K562 (cell line): ENCODE measurements around the gene CRABP2. TPM values are rescaled to one million over a fixed set of nuclear protein-coding genes. Genes with fewer than 3 reads are reported as not detected.

Experiments used
- ARID2 ChIP-seq: fragments of 450-650 bp; IDR thresholded peaks from 2 replicates; pipeline ENCODE4 v1.6.1; 2017; ENCODE audit warnings: antibody characterized with exemption, mild to moderate bottlenecking
- ESRRA ChIP-seq: fragments of 450-650 bp; IDR thresholded peaks from 2 replicates; pipeline ENCODE4 v1.6.1; 2014; ENCODE audit warnings: low read depth, mild to moderate bottlenecking, moderate library complexity, borderline replicate concordance
- ETV5 ChIP-seq: sonication (generic); formaldehyde crosslinking; IDR thresholded peaks from 2 replicates; pipeline ENCODE4 v1.4.0; 2020; ENCODE audit warnings: low read depth, mild to moderate bottlenecking, missing genetic modification reagents
- KDM4B ChIP-seq, 2 experiments: fragments of 450-650 bp in 1 of 2; sonication (generic) in 1 of 2; IDR thresholded peaks; 2 replicates each; pipeline ENCODE4 v1.6.1; 2016 to 2017; ENCODE audit warnings: borderline replicate concordance in 2 of 2, antibody characterized with exemption in 1 of 2, low read depth in 1 of 2, mild to moderate bottlenecking in 1 of 2
- MTA3 ChIP-seq: fragments of 450-650 bp; formaldehyde crosslinking; IDR thresholded peaks from 2 replicates; pipeline ENCODE4 v1.6.1; 2017; ENCODE audit warnings: mild to moderate bottlenecking, borderline replicate concordance
- NCOR1 ChIP-seq: fragments of 450-650 bp; IDR thresholded peaks from 2 replicates; pipeline ENCODE4 v1.6.1; 2016; ENCODE audit warnings: mild to moderate bottlenecking, moderate library complexity
- NFXL1 ChIP-seq: fragments of 450-650 bp; formaldehyde crosslinking; IDR thresholded peaks from 2 replicates; pipeline ENCODE4 v1.4.0; 2021; ENCODE audit warnings: mild to moderate bottlenecking
- PHB2 ChIP-seq: fragments of 450-650 bp; IDR thresholded peaks from 2 replicates; pipeline ENCODE4 v1.6.1; 2017; ENCODE audit warnings: low read depth
- RAD21 ChIP-seq, 2 experiments: fragments of 250-450 bp in 1 of 2; fragments of 450-650 bp in 1 of 2; sonication (Bioruptor Pico) in 1 of 2; formaldehyde crosslinking in 1 of 2; IDR thresholded peaks in 1 of 2; conservative IDR thresholded peaks in 1 of 2; 2 replicates each; pipeline versions ENCODE4 v1.4.0 to v1.8.0; 2020 to 2022; ENCODE audit warnings: mild to moderate bottlenecking in 2 of 2, moderate library complexity in 1 of 2
- RBM22 ChIP-seq: fragments of 200-400 bp; formaldehyde crosslinking; IDR thresholded peaks from 2 replicates; pipeline ENCODE4 v1.6.1; 2018; ENCODE audit warnings: low read length, low read depth; ENCODE audit not compliant: poor library complexity, severe bottlenecking
- RBM39 ChIP-seq: fragments of 200-400 bp; formaldehyde crosslinking; optimal IDR thresholded peaks from 2 replicates; pipeline ENCODE3; 2018; ENCODE audit warnings: low read depth, low read length
- SAP30 ChIP-seq: fragments of 200-600 bp; sonication (generic); IDR thresholded peaks from 2 replicates; pipeline ENCODE4 v1.6.1; 2012; ENCODE audit warnings: borderline replicate concordance, low read depth, mild to moderate bottlenecking, moderate library complexity, low read length, control low read depth, inconsistent platforms; ENCODE audit not compliant: insufficient read depth, poor library complexity, severe bottlenecking
- ZFX ChIP-seq: sonication (generic); formaldehyde crosslinking; IDR thresholded peaks from 2 replicates; pipeline ENCODE4 v1.8.0; 2022; ENCODE audit warnings: mild to moderate bottlenecking, missing genetic modification reagents, moderate library complexity
- ZNF174 ChIP-seq: fragments of 250-450 bp; sonication (Bioruptor Pico); IDR thresholded peaks from 2 replicates; pipeline ENCODE4 v1.4.0; 2020; ENCODE audit warnings: mild to moderate bottlenecking
- ZNF24 ChIP-seq: fragments of 450-650 bp; IDR thresholded peaks from 2 replicates; pipeline ENCODE4 v1.6.1; 2016
- polyA plus RNA-seq, 8 experiments: library from polyadenylated mRNA; depleted of rRNA in 4 of 8; stranded (reverse) in 5 of 8; unstranded in 3 of 8; fragments of >200 nt; fragmentation: Nextera tagmentation in 2 of 8; fragmentation: Illumina TruSeq in 1 of 8; extraction: Ambion mirVana in 2 of 8; extraction: Trizol in 1 of 8; gene quantifications; 2 replicates each; pipeline versions ENCODE4 v1.2.1 to v1.2.3, GENCODE V29; 2011 to 2014; ENCODE audit warnings: inconsistent platforms in 1 of 8, missing spikeins in 1 of 8
- total RNA-seq, 7 experiments: library from RNA; depleted of rRNA in 6 of 7; stranded (reverse); fragments of >200 nt in 6 of 7; fragmentation: Illumina TruSeq in 2 of 7; extraction: Trizol in 2 of 7; gene quantifications; 2 replicates each; pipeline versions ENCODE4 v1.2.1 to v1.2.3, GENCODE V29; 2011 to 2021; ENCODE audit warnings: low replicate concordance in 1 of 7
- TF ChIP-seq, protein P1 (sequence below): fragments of 200-800 bp; sonication (Bioruptor generic); IDR thresholded peaks from 2 replicates; pipeline ENCODE4 v1.6.1; 2017; ENCODE audit warnings: missing genetic modification characterization, missing compliant biosample characterization
- TF ChIP-seq, protein P2 (sequence below), 3 experiments: fragments of 200-800 bp in 1 of 3; sonication (Bioruptor generic) in 1 of 3; sonication (generic) in 1 of 3; formaldehyde crosslinking in 1 of 3; IDR thresholded peaks; 2 replicates each; pipeline versions ENCODE4 v1.6.1 to v1.8.0; 2016 to 2022; ENCODE audit warnings: mild to moderate bottlenecking in 2 of 3, missing compliant biosample characterization in 2 of 3, missing genetic modification characterization in 2 of 3, missing genetic modification reagents in 1 of 3
- TF ChIP-seq, protein P3 (sequence below), 2 experiments: fragments of 450-650 bp in 1 of 2; sonication (generic) in 1 of 2; formaldehyde crosslinking in 1 of 2; IDR thresholded peaks in 1 of 2; conservative IDR thresholded peaks in 1 of 2; 2 replicates each; pipeline versions ENCODE4 v1.6.1 to v1.8.1; 2016 to 2023; ENCODE audit warnings: mild to moderate bottlenecking in 2 of 2, moderate library complexity in 2 of 2, inconsistent platforms in 1 of 2, missing genetic modification reagents in 1 of 2
- TF ChIP-seq, protein P4 (sequence below): fragments of 150-350 bp; IDR thresholded peaks from 2 replicates; pipeline ENCODE4 v1.6.1; 2014; ENCODE audit warnings: low read depth, mild to moderate bottlenecking, low read length, borderline replicate concordance

The CRABP2 gene
- total and polyA plus RNA-seq, 9 of the 15 experiments (the other 6 are each of a cell fraction or from before 2014, with no cell fraction given): 0.30 to 2.5 (median 0.82) TPM

DNA sequence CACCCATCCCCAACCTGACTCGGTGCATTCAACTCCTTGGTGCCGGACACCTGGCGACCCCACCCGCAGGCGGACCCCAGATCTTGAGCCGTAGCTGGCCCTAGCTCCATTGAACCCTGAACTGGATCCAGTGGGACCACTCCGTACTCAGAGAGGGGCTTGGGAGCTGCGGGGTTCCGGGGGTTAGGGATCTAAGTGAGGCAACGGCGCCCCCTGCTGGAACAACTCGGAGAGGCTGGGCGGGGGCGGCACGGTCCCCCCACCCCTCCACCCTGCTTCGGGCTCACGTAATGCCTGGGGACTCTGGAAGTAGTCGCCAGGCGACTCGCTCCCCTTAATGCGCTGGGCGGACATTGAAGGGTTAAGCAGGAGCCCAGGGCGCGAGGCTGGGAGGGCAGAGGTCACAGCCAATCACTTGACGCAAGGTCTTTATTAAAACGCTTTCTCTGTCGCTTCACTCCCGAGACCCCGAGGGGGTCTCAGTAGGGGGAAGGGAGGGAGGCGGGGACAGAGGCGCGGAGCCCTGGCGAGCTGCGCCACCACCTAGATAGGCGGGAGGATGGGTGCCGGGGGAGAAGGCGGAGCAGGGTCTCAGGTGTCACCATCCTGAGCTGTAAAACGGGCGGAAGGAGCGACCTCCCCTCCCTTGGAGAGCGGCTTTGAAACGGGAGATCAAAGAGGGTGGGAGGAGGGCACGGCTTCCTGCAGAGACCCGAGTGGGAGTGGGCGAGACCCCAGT, 704 bp upstream of the CRABP2 start (continued):
- TF ChIP-seq, protein P1, sequence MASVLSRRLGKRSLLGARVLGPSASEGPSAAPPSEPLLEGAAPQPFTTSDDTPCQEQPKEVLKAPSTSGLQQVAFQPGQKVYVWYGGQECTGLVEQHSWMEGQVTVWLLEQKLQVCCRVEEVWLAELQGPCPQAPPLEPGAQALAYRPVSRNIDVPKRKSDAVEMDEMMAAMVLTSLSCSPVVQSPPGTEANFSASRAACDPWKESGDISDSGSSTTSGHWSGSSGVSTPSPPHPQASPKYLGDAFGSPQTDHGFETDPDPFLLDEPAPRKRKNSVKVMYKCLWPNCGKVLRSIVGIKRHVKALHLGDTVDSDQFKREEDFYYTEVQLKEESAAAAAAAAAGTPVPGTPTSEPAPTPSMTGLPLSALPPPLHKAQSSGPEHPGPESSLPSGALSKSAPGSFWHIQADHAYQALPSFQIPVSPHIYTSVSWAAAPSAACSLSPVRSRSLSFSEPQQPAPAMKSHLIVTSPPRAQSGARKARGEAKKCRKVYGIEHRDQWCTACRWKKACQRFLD (CRISPR knock-in tag): no peak
- TF ChIP-seq, protein P2, sequence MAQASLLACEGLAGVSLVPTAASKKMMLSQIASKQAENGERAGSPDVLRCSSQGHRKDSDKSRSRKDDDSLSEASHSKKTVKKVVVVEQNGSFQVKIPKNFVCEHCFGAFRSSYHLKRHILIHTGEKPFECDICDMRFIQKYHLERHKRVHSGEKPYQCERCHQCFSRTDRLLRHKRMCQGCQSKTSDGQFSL (CRISPR knock-in tag; IDR thresholded peaks at IDR 0.05): peak; percentile 89; the same call in 1 of the 2 replicates
- TF ChIP-seq, protein P2 (tag; IDR thresholded peaks at IDR 0.05): peak in 1 of 2 experiments; percentile 79; a peak in 1 of 4 replicates
- peak; percentile 43 for TF ChIP-seq RBM39
- TF ChIP-seq, protein P3, sequence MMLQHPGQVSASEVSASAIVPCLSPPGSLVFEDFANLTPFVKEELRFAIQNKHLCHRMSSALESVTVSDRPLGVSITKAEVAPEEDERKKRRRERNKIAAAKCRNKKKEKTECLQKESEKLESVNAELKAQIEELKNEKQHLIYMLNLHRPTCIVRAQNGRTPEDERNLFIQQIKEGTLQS (IDR thresholded peaks at IDR 0.05): peak; percentile 20; the same call in 1 of the 2 replicates
- TF ChIP-seq, protein P3 (CRISPR knock-in tag; conservative IDR thresholded peaks at IDR 0.05): no peak
- TF ChIP-seq NFXL1 (CRISPR knock-in tag): no peak
- TF ChIP-seq ARID2: peak; percentile 94
- no peak for TF ChIP-seq NCOR1
- TF ChIP-seq RAD21 (CRISPR knock-in tag; conservative IDR thresholded peaks at IDR 0.05 in 1 of 2, IDR thresholded peaks at IDR 0.05 in 1 of 2): peak; percentile 94 to 96
- TF ChIP-seq ESRRA: 0 out of 2 replicates have a peak, but pooled peaks have one; percentile 16
- 0 out of 2 replicates have a peak, but pooled peaks have one; percentile 32 for TF ChIP-seq ETV5 (CRISPR knock-in tag)
- TF ChIP-seq KDM4B (IDR thresholded peaks at IDR 0.05; ENCODE audit: borderline replicate concordance in 2 of 2, low read depth in 1 of 2): peak in 1 of 2 experiments; percentile 42; a peak in 1 of 4 replicates
- no peak for TF ChIP-seq RBM22
- no peak for TF ChIP-seq PHB2
- TF ChIP-seq, protein P4, sequence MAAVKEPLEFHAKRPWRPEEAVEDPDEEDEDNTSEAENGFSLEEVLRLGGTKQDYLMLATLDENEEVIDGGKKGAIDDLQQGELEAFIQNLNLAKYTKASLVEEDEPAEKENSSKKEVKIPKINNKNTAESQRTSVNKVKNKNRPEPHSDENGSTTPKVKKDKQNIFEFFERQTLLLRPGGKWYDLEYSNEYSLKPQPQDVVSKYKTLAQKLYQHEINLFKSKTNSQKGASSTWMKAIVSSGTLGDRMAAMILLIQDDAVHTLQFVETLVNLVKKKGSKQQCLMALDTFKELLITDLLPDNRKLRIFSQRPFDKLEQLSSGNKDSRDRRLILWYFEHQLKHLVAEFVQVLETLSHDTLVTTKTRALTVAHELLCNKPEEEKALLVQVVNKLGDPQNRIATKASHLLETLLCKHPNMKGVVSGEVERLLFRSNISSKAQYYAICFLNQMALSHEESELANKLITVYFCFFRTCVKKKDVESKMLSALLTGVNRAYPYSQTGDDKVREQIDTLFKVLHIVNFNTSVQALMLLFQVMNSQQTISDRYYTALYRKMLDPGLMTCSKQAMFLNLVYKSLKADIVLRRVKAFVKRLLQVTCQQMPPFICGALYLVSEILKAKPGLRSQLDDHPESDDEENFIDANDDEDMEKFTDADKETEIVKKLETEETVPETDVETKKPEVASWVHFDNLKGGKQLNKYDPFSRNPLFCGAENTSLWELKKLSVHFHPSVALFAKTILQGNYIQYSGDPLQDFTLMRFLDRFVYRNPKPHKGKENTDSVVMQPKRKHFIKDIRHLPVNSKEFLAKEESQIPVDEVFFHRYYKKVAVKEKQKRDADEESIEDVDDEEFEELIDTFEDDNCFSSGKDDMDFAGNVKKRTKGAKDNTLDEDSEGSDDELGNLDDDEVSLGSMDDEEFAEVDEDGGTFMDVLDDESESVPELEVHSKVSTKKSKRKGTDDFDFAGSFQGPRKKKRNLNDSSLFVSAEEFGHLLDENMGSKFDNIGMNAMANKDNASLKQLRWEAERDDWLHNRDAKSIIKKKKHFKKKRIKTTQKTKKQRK: no peak
- TF ChIP-seq SAP30: no peak
- TF ChIP-seq ZNF24: peak; percentile 37; the same call in 1 of the 2 replicates
- peak; percentile 58; the same call in 1 of the 2 replicates for TF ChIP-seq ZFX (CRISPR knock-in tag)
- no peak for TF ChIP-seq ZNF174 (CRISPR knock-in tag)
- peak; percentile 54; the same call in 1 of the 2 replicates for TF ChIP-seq MTA3
